Measurements from ENCODE around the gene LCN15.
"Not testable (repeated sequence)": the region's sequence is repeated elsewhere in the genome, so short reads cannot be mapped to it uniquely, and the experiment has no call there.

LCN15 gene

GRCh38 chr9:136793086-136793946 is 29.0 kb upstream of the LCN15 start:
- in situ Hi-C loops (cut with MboI; ENCODE audit: low sequenced_read_pairs, unreplicated experiment): no loop called here
- DNase-seq (ENCODE audit: low spot score): no peak
- TF ChIP-seq CTCF (IDR thresholded peaks at IDR 0.05; ENCODE audit: borderline replicate concordance, control extremely low read depth, extremely low read depth, insufficient read depth, missing control alignments): no peak

- no peak for DNase-seq (ENCODE audit: low spot score)
- in situ Hi-C loops (cut with MboI; ENCODE audit: low sequenced_read_pairs, unreplicated experiment): no loop called here
- no peak for TF ChIP-seq CTCF (IDR thresholded peaks at IDR 0.05; ENCODE audit: borderline replicate concordance, control extremely low read depth, extremely low read depth, insufficient read depth, missing control alignments)
These were observed 28.2 kb upstream of the LCN15 start for GRCh38 chr9:136792321-136793085.

- peak; percentile 63 for DNase-seq (ENCODE audit: low spot score)
- in situ Hi-C loops (cut with MboI; ENCODE audit: low sequenced_read_pairs, unreplicated experiment): no loop called here
These were observed 27.4 kb upstream of the LCN15 start for GRCh38 chr9:136791516-136792276.

DNA sequence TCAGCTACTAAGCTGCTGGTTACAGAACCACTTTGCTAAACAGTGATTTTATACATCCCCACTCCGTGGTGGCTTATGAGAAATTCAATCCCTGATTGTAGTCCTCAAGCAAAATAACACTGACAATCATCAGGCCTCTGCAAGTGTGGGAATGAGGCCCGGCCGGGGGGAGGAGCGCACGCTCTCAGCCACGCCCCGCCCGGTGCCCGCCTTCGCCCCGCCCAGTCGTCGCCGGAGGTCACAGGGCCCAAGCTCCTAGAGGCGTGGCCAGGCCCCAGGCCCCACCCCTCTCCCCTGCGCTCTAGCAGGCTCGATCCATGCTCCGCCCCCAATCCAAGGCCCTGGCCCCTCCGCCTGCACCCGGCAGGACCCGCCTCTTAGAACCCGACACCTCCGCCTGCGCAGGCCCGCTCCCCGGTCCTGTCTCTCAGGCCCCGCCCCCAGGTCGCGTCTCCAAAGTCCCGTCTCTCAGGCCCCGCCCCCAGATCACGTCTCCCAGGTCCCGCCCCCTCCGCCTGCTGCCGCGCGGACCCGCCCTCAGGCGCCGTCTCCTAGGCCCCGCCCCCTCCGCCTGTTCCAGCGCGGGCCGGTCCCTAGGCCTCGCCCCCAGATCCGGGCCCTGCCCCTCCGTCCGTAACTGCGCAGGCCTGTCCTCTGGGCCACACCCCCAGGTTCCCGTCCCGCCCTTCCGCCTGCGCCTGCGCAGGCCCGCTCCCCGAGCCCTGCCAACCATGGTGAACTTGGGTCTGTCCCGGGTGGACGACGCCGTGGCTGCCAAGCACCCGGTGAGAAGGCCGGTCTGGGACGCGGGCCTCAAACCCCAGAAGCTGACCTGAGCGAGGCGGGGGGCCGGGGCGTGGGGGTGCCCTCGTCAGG is 26.6 kb upstream of the LCN15 start, which contains the start of gene TMEM141:
TMEM141 (plus strand) TSS at position 705 of the 876 bp plus-strand sequence; CDS start at position 732, 27 bp downstream.
- peak; percentile 99 for DNase-seq (ENCODE audit: low spot score)
- in situ Hi-C loops (cut with MboI; ENCODE audit: low sequenced_read_pairs, unreplicated experiment): no loop called here
- TF ChIP-seq CTCF (IDR thresholded peaks at IDR 0.05; ENCODE audit: borderline replicate concordance, control extremely low read depth, extremely low read depth, insufficient read depth, missing control alignments): no peak

More at GRCh38 chr9:136791516-136792276, 27.4 kb upstream of the LCN15 start:
- TF ChIP-seq CTCF (IDR thresholded peaks at IDR 0.05; ENCODE audit: borderline replicate concordance, control extremely low read depth, extremely low read depth, insufficient read depth, missing control alignments): peak; percentile 76

DNA sequence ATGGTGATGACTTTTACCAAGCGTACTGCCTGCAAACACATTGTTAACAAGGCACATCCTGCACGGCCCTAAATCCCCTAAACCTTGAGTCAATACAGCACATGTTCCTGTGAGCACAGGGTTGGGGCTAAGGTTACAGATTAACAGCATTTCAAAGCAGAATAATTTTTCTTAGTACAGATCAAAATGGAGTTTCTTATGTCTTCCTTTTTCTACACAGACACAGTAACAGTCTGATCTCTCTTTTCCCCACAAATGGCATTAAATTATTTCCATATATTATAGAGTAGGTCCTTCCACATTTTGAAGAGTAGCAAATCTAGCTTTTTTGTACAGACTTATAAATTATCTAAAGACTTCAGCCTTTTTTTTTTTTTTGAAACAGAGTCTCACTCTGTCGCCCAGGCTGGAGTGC is 25.2 kb upstream of the LCN15 start:
- no peak for DNase-seq (ENCODE audit: low spot score)
- in situ Hi-C loops (cut with MboI; ENCODE audit: low sequenced_read_pairs, unreplicated experiment): no loop called here
- no peak for TF ChIP-seq CTCF (IDR thresholded peaks at IDR 0.05; ENCODE audit: borderline replicate concordance, control extremely low read depth, extremely low read depth, insufficient read depth, missing control alignments)

DNA sequence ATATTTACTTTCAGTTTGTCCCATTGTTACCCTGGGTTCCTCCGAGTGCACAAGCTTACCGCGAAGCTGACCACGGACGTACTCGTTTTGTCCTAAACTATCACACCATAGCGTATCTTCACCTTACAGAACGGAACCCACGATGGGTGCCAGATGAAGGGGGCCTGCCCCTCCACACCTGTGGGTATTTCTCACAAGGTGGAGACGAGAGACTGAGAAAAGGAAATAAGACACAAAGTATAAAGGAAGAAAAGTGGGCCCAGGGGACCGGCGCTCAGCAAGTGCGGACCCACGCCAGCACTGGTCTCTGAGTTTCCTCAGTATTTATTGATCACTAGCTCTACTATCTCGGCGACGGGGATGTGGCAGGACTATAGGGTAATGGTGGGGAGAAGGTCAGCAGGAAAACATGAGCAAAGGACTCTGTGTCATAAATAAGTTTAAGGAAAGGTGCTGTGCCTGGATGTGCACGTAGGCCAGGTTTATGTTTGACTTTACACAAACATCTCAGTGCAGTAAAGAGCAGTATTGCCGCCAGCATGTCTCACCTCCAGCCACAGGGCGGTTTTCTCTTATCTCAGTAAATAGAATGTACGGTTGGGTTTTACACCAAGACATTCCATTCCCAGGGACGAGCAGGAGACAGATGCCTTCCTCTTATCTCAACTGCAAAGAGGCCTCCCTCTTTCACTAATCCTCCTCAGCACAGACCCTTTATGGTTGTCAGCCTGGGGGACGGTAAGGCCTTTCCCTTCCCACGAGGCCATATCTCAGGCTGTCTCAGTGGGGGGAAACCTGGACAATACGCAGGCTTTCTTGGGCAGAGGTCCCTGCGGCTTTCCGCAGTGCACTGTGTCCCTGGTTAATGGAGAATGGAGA is 24.6 kb upstream of the LCN15 start:
- DNase-seq (ENCODE audit: low spot score); in situ Hi-C loops (cut with MboI; ENCODE audit: low sequenced_read_pairs, unreplicated experiment): not testable (repeated sequence)
